OCI-LY3 (cell line): Measurements from ENCODE around the gene FSCN2.

Experiments
- H2AFZ ChIP-seq: fragments of 200-600, 300-600 bp; shearing (Covaris generic); 2 replicates; pipeline ENCODE4 v1.6.0; 2014; ENCODE audit warnings: antibody characterized with exemption, low read depth, low read length
- H3K27ac ChIP-seq: fragments of 200-600, 300-600 bp; sonication (generic); 2 replicates; pipeline ENCODE4 v1.5.1; 2014; ENCODE audit warnings: mild to moderate bottlenecking, low read length, moderate library complexity, mixed read lengths
- H3K27me3 ChIP-seq: fragments of 200-600, 300-600 bp; sonication (generic); 2 replicates; pipeline ENCODE4 v1.6.1; 2014; ENCODE audit warnings: low read depth, low read length, mixed read lengths
- H3K36me3 ChIP-seq: fragments of 200-600, 300-600 bp; sonication (generic); replicated peaks from 2 replicates; pipeline ENCODE3; 2014; ENCODE audit warnings: low read depth, low read length, mixed read lengths
- H3K4me1 ChIP-seq: fragments of 300-600, 200-600 bp; sonication (generic); 2 replicates; pipeline ENCODE4 v1.6.1; 2014; ENCODE audit warnings: low read length, mixed read lengths
- H3K4me2 ChIP-seq: fragments of 200-600, 300-600 bp; sonication (generic); 2 replicates; pipeline ENCODE4 v1.6.1; 2014; ENCODE audit warnings: low read length, mixed read lengths
- H3K4me3 ChIP-seq: fragments of 300-600, 200-600 bp; sonication (generic); 2 replicates; pipeline ENCODE4 v1.5.1; 2014; ENCODE audit warnings: antibody characterized with exemption, mild to moderate bottlenecking, low read length, moderate library complexity
- H3K79me2 ChIP-seq: fragments of 300-600, 200-600 bp; shearing (Covaris generic); 2 replicates; pipeline ENCODE4 v1.6.1; 2014; ENCODE audit warnings: mild to moderate bottlenecking, low read length, mixed read lengths
- H3K9ac ChIP-seq: fragments of 300-600, 200-600 bp; shearing (Covaris generic); 2 replicates; pipeline ENCODE4 v1.6.0; 2014; ENCODE audit warnings: mild to moderate bottlenecking, low read length, moderate library complexity
- H3K9me3 ChIP-seq: fragments of 200-600, 300-600 bp; shearing (Covaris generic); 2 replicates; pipeline ENCODE4 v1.6.1; 2014; ENCODE audit warnings: low read length, mixed read lengths; ENCODE audit not compliant: insufficient read depth
- H4K20me1 ChIP-seq: fragments of 200-600, 300-600 bp; sonication (generic); 2 replicates; pipeline ENCODE4 v1.6.1; 2016; ENCODE audit warnings: low read length, mixed read lengths; ENCODE audit not compliant: insufficient read depth
- CTCF ChIP-seq: fragments of 200-600, 300-600 bp; sonication (generic); IDR thresholded peaks from 2 replicates; pipeline ENCODE4 v1.5.1; 2014; ENCODE audit warnings: antibody characterized with exemption, low read length, low read depth
- EZH2phosphoT487 ChIP-seq: fragments of 200-600 bp; shearing (Covaris generic); IDR thresholded peaks from 2 replicates; pipeline ENCODE4 v1.6.1; 2018; ENCODE audit warnings: antibody characterized with exemption, mixed run types, low read depth

FSCN2 gene

GRCh38 chr17:81520021-81520901, 7.9 kb upstream of the FSCN2 start:
- Histone ChIP-seq H3K36me3 (peaks cover 7% of the 10 kb centered on the region), H4K20me1 (no peaks in the 10 kb centered on the region), H3K27ac (no peak overlapping the region), H3K79me2 (peaks cover 22% of the 10 kb centered on the region), H3K4me1 (peaks cover 40% of the 10 kb centered on the region), H3K9ac (peak overlapping the region; percentile 99), H2AFZ (no peak overlapping the region; the same call in 1 of the 2 replicates), H3K4me2 (peak overlapping the region; percentile 85), H3K9me3 (no peaks in the 10 kb centered on the region), H3K4me3 (peak overlapping the region; percentile 83), H3K27me3 (peaks cover 13% of the 10 kb centered on the region)
- TF ChIP-seq EZH2phosphoT487 (no peak), CTCF (no peak)

GRCh38 chr17:81522491-81523401, 5.4 kb upstream of the FSCN2 start:
- Histone ChIP-seq H3K4me1 (peaks cover 20% of the 10 kb centered on the region), H3K4me2 (no peak overlapping the region), H3K27ac (no peak overlapping the region), H2AFZ (no peak overlapping the region), H3K9ac (no peak overlapping the region), H3K79me2 (no peaks in the 10 kb centered on the region), H3K36me3 (no peaks in the 10 kb centered on the region), H3K4me3 (no peak overlapping the region), H4K20me1 (no peaks in the 10 kb centered on the region), H3K27me3 (peaks cover 13% of the 10 kb centered on the region), H3K9me3 (no peaks in the 10 kb centered on the region)
- TF ChIP-seq EZH2phosphoT487: no peak
- peak; percentile 20; the same call in 1 of the 2 replicates for TF ChIP-seq CTCF

GRCh38 chr17:81523402-81524038, 4.7 kb upstream of the FSCN2 start:
- no peak overlapping the region for H3K4me3 ChIP-seq
- peaks cover 13% of the 10 kb centered on the region for H3K4me1 ChIP-seq
- H2AFZ ChIP-seq: no peak overlapping the region
- H3K9me3 ChIP-seq: no peaks in the 10 kb centered on the region
- no peaks in the 10 kb centered on the region for H4K20me1 ChIP-seq
- no peak overlapping the region for H3K27ac ChIP-seq
- H3K9ac ChIP-seq: no peak overlapping the region
- H3K79me2 ChIP-seq: no peaks in the 10 kb centered on the region
- H3K27me3 ChIP-seq: peaks cover 13% of the 10 kb centered on the region
- no peaks in the 10 kb centered on the region for H3K36me3 ChIP-seq
- TF ChIP-seq EZH2phosphoT487: no peak
- TF ChIP-seq CTCF: no peak
- H3K4me2 ChIP-seq: no peak overlapping the region
